Peyer's patch (tissue), 4 donors: ENCODE results near the gene TLL2. TPM values are rescaled to one million over a fixed set of nuclear protein-coding genes. Genes with fewer than 3 reads are reported as not detected.

ENCODE experiments used
- DNase-seq, 3 donors: peaks; one replicate each; pipeline ENCODE4 v3.0.0-alpha.2; 2017 to 2019
- H3K27ac ChIP-seq, 4 donors: fragments of 200-600 bp; sonication (generic); one replicate each; pipeline ENCODE4 v1.5.1; 2016 to 2019
- H3K27me3 ChIP-seq, 2 donors: fragments of 200-600 bp; sonication (generic); one replicate each; pipeline ENCODE4 v1.5.1; 2019
- H3K36me3 ChIP-seq, 3 donors: fragments of 200-600 bp; sonication (generic); one replicate each; pipeline ENCODE4 v1.5.1; 2016 to 2019
- H3K4me1 ChIP-seq, 4 donors: fragments of 200-600 bp; sonication (generic); one replicate each; pipeline ENCODE4 v1.5.1; 2016 to 2019
- H3K4me3 ChIP-seq, 4 donors: fragments of 200-600 bp; sonication (generic); 1 replicate in 3 of 4; 2 replicates in 1 of 4; pipeline ENCODE4 v1.5.1; 2016 to 2019; ENCODE audit warnings: mild to moderate bottlenecking in 1 of 4
- H3K9me3 ChIP-seq, 4 donors: fragments of 200-600 bp; sonication (generic); one replicate each; pipeline ENCODE4 v1.5.1; 2016 to 2019; ENCODE audit warnings: mild to moderate bottlenecking in 1 of 4
- POLR2A ChIP-seq, 2 donors: fragments of 450-650 bp; IDR thresholded peaks; one replicate each; pipeline ENCODE4 v1.5.1; 2017; ENCODE audit warnings: antibody characterized with exemption in 2 of 2, mild to moderate bottlenecking in 2 of 2, moderate library complexity in 2 of 2
- total RNA-seq, 4 donors: library from RNA; depleted of rRNA; stranded (reverse); fragments of >200 nt; gene quantifications; one replicate each; pipeline ENCODE4 v1.1.0, GENCODE V29; 2016
- TF ChIP-seq, protein P1 (sequence below), 6 experiments: fragments of 450-650 bp in 4 of 6; fragments of 200-600 bp in 2 of 6; sonication (generic) in 1 of 6; IDR thresholded peaks; one replicate each; pipeline ENCODE4 v1.5.1; 2017 to 2019; ENCODE audit warnings: antibody characterized with exemption in 6 of 6, mild to moderate bottlenecking in 3 of 6, moderate library complexity in 1 of 6

The TLL2 gene
- total RNA-seq, 4 donors from 2014 or later = 0.27 to 0.83 (median 0.38) TPM; not detected in 1

DNA sequence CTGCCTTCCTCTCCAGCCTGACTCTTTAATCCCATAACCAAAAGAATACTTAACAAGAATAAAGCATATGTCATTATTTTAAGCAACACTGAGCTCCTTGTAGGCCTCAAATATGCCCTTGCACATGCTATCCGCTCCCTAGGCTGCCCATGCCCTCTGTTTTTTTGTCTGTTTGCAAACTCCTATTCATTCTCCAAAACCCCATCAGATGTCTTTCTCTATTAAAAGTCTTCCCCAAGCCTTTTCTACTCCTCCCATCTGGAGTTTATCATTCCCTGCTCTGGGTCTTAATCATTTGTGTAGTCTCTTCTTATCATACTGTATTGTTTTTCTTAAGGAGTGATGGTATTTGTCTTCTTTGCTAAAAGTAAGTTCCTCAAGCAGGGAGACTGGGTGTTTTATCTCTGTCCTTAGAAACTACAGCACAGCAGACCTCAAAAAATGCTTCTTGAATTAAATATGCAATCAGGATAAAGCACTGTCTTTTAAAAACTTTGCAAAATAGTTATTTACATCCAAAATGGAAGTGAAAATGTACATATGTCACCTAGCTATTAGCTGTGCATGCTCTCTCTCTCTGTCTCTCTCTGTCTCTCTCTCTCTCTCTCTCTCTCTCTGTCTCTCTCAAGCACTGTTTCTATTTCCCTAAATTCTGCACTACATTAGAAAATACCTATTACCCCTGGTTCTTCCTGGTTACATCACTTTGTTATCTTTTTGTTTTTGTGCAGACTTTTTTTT is 98.4 kb downstream of the TLL2 start:
- H3K9me3 ChIP-seq = no peaks in the 10 kb centered on the region
- no peaks in the 10 kb centered on the region for H3K4me1 ChIP-seq
- TF ChIP-seq, protein P1, sequence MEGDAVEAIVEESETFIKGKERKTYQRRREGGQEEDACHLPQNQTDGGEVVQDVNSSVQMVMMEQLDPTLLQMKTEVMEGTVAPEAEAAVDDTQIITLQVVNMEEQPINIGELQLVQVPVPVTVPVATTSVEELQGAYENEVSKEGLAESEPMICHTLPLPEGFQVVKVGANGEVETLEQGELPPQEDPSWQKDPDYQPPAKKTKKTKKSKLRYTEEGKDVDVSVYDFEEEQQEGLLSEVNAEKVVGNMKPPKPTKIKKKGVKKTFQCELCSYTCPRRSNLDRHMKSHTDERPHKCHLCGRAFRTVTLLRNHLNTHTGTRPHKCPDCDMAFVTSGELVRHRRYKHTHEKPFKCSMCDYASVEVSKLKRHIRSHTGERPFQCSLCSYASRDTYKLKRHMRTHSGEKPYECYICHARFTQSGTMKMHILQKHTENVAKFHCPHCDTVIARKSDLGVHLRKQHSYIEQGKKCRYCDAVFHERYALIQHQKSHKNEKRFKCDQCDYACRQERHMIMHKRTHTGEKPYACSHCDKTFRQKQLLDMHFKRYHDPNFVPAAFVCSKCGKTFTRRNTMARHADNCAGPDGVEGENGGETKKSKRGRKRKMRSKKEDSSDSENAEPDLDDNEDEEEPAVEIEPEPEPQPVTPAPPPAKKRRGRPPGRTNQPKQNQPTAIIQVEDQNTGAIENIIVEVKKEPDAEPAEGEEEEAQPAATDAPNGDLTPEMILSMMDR (IDR thresholded peaks at IDR 0.05) = no peak
- TF ChIP-seq POLR2A (IDR thresholded peaks at IDR 0.05) = no peak
- no peak overlapping the region for H3K27ac ChIP-seq
- H3K27me3 ChIP-seq = no peaks in the 10 kb centered on the region
- H3K4me3 ChIP-seq = no peak overlapping the region
- DNase-seq = no peak
- no peaks in the 10 kb centered on the region for H3K36me3 ChIP-seq

DNA sequence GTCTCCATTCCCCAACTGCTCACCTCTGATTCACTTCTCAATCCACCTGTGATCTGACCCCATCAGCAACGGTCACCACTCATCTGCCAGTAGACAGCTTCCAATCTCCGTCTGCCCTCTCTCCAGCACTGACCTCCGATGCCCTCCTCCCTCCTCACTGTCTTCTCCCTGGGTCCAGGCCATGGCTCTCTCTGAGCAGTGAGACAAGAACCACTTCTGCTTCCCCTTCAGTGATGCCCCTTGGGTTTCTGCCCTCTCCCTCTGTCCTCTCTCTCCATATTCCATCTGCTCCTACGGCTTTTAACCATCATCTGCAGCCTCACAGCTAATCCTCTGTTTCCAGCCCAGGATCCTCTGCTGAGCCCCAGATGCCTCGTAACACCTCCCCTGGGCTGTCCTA is 99.4 kb downstream of the TLL2 start:
- H3K36me3 ChIP-seq = no peaks in the 10 kb centered on the region
- no peaks in the 10 kb centered on the region for H3K9me3 ChIP-seq
- no peaks in the 10 kb centered on the region for H3K4me1 ChIP-seq
- no peak overlapping the region for H3K4me3 ChIP-seq
- no peak for DNase-seq
- H3K27ac ChIP-seq = no peak overlapping the region
- no peaks in the 10 kb centered on the region for H3K27me3 ChIP-seq
- no peak for TF ChIP-seq POLR2A (IDR thresholded peaks at IDR 0.05)
- TF ChIP-seq, protein P1 (IDR thresholded peaks at IDR 0.05) = no peak

DNA sequence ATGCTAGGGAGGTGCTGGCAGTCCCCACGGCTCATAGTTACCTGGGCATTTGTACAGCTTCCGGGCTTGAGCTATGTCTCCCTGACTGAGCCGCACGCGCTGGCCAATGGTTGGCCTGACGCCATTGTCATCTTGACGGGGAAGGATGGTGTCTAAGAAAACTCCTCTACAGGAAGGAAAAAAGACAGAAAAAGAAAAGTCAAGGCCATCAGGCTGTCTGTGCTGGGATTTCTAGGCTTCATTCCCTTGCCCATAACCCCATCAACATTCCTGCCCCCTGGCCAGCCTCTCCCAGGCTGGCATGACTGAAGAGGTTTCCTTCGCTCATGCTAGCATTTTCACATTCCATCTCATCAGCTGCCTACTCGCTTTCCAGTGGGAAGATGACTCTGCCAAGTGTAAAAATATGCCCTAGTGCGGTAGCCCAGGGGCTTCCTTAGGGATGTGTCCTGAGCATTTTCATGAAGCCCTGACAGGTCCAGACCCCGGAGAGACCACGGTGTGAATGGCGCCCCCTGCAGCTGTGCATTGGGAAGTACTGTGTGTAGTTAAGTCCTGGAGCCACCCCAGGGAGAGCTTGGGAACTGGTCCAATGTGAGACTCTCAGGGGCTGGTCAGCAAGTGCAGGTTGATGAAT is 100.5 kb downstream of the TLL2 start:
- Histone ChIP-seq H3K9me3 (no peaks in the 10 kb centered on the region), H3K4me3 (no peak overlapping the region), H3K4me1 (no peaks in the 10 kb centered on the region), H3K27ac (no peak overlapping the region), H3K27me3 (no peaks in the 10 kb centered on the region), H3K36me3 (no peaks in the 10 kb centered on the region)
- TF ChIP-seq, protein P1 (IDR thresholded peaks at IDR 0.05) = no peak
- TF ChIP-seq POLR2A (IDR thresholded peaks at IDR 0.05) = no peak
- no peak for DNase-seq

DNA sequence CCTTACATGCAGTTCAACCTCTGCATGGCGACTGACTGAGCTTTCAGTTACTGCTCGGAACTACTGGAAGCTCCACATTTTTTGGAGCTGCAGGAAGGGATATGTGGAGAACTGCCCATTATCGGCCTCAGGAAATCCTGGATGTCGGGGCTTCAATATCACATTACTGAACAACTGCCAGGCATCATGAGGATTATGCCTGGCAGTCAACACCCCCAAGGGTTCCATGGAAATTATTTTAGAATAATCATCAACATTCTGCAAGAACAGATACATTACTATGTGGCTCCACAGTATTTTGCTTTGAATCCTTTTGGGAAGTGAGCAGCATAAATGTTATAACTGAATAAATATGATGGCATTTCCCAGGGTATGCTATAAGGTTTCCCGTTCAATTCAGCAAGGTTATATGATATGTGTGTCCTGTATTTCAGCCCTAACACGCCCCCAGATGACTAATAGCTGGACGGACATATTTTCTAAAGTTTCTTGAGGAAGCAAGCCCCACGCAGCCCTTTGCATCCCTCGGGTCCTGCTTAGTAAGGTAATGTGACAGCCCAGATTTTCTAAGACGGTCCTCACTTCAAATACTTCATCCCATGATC is 101.9 kb downstream of the TLL2 start:
- Histone ChIP-seq H3K4me1 (no peaks in the 10 kb centered on the region), H3K4me3 (no peak overlapping the region), H3K27me3 (no peaks in the 10 kb centered on the region), H3K27ac (no peak overlapping the region), H3K9me3 (no peaks in the 10 kb centered on the region), H3K36me3 (no peaks in the 10 kb centered on the region)
- no peak for TF ChIP-seq POLR2A (IDR thresholded peaks at IDR 0.05)
- TF ChIP-seq, protein P1 (IDR thresholded peaks at IDR 0.05) = no peak
- DNase-seq = no peak

DNA sequence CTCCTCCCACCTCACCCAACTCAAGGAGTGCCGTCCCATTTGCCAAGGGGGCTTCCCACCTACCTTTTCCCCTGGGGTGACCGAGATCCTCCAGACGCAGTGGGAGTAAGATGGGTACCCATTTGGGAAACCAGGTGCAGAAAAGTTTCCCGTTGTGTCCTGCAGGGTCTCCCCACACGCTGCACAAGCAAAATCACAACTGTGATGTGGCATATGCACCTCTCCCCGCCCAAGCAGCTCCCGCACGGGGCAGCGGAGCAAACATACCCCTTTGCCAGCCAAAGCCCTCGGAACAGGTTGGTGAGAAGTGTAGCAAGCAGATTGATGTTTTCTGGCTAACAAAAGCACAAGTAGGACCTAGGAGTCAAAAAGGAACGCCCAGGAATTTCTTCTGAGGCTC is 103.4 kb downstream of the TLL2 start:
- H3K27me3 ChIP-seq = no peaks in the 10 kb centered on the region

More for the DNA sequence above, 103.4 kb downstream of the TLL2 start:
- Histone ChIP-seq H3K27ac (no peak overlapping the region), H3K4me3 (no peak overlapping the region), H3K36me3 (no peaks in the 10 kb centered on the region), H3K4me1 (no peaks in the 10 kb centered on the region), H3K9me3 (no peaks in the 10 kb centered on the region)
- TF ChIP-seq POLR2A (IDR thresholded peaks at IDR 0.05) = no peak
- TF ChIP-seq, protein P1 (IDR thresholded peaks at IDR 0.05) = no peak
- DNase-seq = no peak
